HUDEP-2 (cell line): Measurements from ENCODE around the gene ZDHHC20.

ENCODE experiments used
- DNase-seq, 76 experiments: peaks; one replicate each; lab custom pipeline; 2025; ENCODE audit not compliant: unreplicated experiment in 76 of 76; lab: John Stamatoyannopoulos, UW

The ZDHHC20 gene

DNA sequence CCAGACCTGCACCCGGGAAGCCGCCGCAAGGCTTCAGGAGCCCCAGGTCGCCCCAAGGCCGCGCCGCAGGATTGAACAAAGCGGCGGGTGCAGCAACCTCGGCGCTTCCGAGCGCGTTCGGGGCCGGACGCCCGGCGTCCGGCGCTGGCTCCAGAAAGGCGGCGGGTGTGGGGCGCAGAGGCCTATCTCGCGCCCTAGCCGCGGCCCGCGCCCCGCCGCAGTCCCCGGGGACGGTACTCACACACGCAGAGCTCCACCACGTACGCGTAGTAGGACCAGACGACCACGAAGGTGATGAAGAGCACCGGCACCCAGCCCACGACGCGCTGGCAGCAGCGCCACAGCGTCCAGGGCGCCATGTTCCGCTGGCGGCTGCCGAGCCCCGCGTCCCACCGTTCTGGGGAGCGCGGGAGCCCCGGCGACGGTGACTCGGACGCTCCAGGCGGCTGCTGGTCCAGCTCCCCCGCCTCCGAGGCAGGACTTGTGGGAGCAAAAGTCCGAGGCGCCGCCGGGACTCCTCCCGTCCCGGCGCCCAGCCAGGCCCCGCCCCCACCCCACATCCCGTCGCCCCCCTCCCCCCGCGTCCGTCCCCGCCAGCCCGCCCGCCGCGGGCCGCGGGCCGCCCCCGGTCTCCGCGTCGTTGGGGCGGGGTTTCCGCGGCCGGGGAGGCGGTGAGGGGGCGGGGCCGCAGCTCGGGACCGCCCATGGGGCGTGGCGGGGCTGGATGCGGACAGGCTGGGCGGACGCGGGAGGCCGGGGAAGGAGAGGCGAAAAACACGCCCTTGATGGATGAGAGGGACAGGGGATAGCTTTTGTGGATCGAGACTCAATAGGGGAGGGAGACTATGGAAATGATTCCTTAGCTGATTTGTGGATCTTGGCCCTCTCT is at the start of gene ZDHHC20:
Gene ZDHHC20, minus strand, starts transcription at position 491 of the 889 bp plus-strand sequence. Its CDS starts 132 bp downstream, at position 359.
- DNase-seq = peak in 75 of 76 experiments; percentile 16 to 94 (median 84)

DNA sequence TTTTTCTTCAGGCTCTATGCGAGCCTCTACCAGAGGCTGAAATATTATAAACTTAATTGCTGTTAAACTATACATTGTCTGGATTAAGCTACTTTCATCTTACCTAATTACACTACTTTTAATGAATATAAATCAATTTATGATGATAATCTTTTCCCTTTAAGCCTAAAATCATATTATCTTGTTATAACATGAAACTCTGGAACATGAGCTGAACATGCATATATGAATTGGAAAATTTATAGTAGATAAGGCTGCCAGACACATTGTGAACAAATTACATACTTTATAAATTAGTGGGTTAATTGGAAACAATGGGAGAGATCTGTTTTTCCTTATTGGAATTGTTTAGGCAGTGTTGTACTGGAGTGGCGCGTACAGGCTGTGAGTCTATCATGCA is 45.3 kb upstream of the ZDHHC20 start:
- DNase-seq = no peak

DNA sequence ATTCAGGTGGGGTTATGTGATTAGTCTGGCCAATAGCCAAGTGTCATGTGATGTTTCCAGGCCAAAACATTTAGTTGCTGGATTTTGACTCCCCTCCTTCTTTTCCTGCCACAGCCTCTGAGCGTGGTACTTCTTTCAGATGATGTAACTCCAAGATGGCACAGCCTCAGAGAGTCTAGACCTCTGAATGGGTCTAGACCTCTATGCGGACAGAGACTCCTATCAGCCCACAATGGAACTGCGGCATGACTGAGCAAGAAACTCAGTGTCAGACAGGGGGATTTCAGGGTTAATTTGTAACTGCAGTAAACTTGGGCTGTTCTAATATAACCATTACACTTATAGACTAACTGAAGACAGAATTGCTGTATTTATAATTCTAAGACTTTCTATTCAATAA is 42.6 kb upstream of the ZDHHC20 start:
- DNase-seq = no peak

DNA sequence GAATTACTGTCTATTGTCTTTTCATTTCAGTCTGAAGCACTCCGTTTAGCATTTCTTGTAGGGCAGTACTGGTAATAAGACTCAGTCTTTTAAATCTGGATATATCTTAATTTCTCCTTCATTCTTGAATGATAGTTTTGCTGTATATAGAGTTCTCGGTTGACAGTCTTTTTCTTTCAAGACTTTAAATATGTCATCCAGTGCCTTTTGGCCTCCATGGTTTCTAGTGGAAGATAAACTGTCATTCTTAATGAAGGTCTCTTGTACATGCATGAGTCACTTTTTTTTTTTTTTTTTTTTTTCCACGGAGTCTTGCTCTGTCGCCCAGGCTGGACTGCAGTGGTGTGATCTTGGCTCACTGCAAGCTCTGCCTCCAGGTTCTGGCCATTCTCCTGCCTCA is 27.2 kb upstream of the ZDHHC20 start:
- no peak for DNase-seq

- no peak for DNase-seq
Observed at GRCh38 chr13:21483748-21484147, 24.6 kb upstream of the ZDHHC20 start.

DNA sequence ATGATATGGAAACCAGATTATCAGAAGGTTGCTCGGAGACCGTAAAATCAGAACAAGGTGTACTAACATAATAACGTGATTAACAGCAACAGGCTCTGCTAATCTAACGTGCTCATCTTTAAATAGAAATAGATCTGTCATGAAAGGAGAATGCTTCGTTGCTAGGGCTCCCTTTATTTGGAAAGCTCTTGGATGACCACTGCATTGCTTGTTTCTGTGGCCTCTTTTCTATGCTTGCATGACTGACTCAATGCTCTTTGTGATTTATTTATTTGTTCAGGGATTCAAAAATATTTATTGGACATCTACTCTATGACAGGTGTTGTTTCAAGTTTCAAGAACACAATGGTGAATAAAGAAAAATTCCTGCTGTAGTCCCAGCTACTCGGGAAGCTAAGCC is 22.3 kb upstream of the ZDHHC20 start:
- DNase-seq = no peak

GRCh38 chr13:21478881-21479808 is 20.0 kb upstream of the ZDHHC20 start:
- DNase-seq = peak in 51 of 76 experiments; percentile 2 to 75 (median 49)

GRCh38 chr13:21476893-21477472 is 17.9 kb upstream of the ZDHHC20 start:
- DNase-seq = peak in 75 of 76 experiments; percentile 9 to 90 (median 76)

DNA sequence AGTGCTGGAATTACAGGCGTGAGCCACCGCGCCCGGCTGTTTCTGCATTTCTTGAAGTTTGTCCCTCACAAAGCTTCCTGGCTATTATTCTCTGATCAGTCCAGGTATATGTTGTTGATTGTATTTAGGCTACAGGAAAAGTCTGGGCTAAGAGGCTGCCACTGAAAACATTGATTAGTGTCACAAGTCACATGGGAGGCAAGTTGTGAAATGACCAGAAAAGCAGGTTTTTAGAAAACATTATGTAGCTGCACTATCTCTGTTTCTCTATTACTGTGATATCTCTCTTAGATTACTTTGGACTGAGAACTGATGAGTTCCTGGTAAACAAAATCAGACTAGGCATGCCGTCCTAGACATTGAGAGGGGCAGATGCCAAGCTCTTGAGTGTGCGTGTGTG is 16.0 kb upstream of the ZDHHC20 start:
- no peak for DNase-seq

DNA sequence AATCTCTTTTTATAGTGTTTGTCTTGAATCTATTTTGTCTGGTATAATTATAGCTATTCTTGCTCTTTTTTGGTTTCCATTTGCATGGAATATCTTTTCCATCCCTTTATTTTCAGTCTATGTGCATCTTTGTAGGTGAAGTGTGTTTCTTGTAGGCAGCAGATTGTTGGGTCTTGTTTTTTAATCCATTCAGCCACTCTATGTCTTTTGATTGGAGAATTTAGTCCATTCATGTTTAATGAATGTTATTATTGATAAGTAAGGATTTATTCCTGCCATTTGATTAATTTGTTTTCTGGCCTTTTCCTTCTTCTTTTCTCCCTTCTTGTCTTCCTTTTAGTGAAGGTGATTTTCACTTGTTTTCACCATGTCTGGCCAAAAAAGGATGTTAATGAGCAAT is 11.7 kb upstream of the ZDHHC20 start:
- DNase-seq = no peak

DNA sequence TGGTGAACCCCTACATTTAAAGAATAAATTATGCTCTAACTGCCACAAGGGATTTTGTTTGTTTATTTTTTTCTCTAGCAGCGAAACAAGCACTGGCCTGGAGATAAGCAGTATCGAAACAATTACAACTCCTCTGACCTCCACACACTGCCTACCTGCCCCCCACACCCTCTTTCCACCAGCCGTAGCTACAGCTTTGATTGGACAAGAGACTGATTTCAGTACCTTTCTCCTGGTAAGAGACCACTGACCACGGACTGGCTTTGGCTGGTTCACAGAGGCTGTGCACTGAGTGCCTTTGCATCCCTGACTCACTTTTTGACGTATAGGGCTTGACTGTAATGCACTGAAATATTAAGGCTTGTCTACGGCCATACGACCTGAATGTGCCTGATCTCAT is 7.4 kb upstream of the ZDHHC20 start:
- DNase-seq = no peak

- DNase-seq = no peak
Observed at GRCh38 chr13:21465710-21466160, 6.6 kb upstream of the ZDHHC20 start.

DNA sequence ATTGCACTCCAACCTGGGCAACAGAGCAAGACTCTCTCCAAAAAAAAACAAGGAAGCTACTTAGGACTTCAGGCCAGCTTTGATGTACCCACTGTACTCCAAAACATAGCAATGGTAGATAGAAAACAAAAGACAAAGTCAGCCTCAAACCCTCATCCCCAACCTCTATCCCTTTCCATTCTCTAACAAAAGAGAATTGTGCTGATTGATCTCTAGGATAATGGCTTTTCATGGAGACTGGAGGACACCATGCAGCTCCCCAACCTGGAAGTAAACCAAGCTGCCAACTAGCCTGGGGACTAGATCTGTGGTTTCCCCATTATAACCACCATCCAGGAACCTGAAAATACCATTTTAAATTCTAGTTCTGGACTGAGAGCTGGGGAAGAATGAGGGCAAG is 4.3 kb upstream of the ZDHHC20 start:
- DNase-seq = no peak

- peak in 72 of 76 experiments; percentile 29 to 90 (median 66) for DNase-seq
Observed at GRCh38 chr13:21461131-21461530, 2.0 kb upstream of the ZDHHC20 start.

- peak in 33 of 76 experiments; percentile 3 to 46 (median 25) for DNase-seq
Observed at GRCh38 chr13:21458451-21458812, 671 bp downstream of the ZDHHC20 start.

- no peak for DNase-seq
Observed at GRCh38 chr13:21453387-21454081, 5.6 kb downstream of the ZDHHC20 start.

- no peak for DNase-seq
Observed at GRCh38 chr13:21450936-21451335, 8.2 kb downstream of the ZDHHC20 start.

DNA sequence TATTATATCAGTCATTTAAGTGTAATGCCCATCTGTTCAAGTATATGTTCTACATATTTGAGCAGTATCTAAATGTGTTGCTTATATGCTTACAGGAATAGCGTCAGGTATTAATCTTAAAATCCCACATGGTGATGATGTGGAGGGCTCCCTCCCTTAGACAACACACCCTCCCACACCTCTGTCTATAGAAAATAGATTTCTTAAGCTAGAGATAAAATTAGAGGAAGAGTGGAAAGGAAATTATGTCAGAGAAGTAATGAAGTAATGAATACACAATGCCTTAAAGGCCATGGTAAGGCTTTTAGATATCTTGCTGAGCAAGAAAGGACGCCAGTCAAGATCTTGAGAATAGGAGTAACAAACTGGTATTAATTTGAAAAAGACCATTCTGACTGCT is 12.4 kb downstream of the ZDHHC20 start:
- DNase-seq = no peak

DNA sequence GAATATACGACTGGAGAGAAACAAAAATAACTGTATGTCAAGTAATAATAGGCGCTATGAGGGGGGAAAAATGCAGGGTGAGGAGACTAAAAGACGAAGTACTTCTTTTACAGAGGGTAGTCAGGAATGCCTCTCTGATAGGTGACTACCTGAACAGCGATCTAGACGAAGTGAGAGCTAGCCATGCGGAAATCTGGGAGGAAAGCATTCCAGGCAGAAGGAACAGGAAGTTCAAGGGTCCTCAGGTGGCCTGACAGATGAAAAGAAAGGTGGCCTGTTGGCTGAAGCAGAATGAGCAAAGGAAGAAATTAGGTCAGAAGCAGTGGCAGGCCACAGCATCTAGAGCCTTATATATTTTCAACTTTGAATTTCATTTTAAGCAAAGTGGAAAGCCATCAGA is 13.3 kb downstream of the ZDHHC20 start:
- no peak for DNase-seq

DNA sequence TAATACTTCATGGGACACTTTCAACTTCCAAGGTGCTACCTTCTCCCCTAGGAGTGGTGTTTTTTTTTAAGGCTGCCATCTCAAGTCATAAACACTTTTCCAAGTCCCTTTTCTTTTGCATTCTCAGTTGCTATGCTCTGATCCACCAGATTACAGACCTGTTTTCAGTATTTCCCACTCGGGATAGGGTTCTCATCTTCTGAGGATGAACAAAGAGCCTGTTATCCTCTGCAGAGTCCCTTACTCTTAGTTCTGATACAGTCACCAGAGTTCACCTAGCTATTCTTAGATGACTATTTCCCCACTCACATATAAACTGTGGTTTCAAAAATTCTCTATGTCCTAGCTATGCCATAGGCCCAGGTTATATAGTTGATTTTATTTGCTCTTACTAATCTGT is 15.9 kb downstream of the ZDHHC20 start:
- DNase-seq = no peak
